H1 (cell line): ENCODE data around the gene MAP6.

Experiments
- BRCA1 ChIP-seq: IDR thresholded peaks from 2 replicates; pipeline ENCODE4 v1.6.1; 2012; ENCODE audit warnings: low read depth, low read length, improper control_type of control experiment
- CHD1 ChIP-seq: IDR thresholded peaks from 2 replicates; pipeline ENCODE4 v1.6.1; 2012; ENCODE audit warnings: low read depth, low read length, improper control_type of control experiment
- KDM1A ChIP-seq: fragments of 200-600, 300-600 bp; sonication (generic); IDR thresholded peaks from 2 replicates; pipeline ENCODE4 v1.7.1; 2016; ENCODE audit warnings: mild to moderate bottlenecking, low read length, borderline replicate concordance
- POLR2A ChIP-seq, 2 experiments: IDR thresholded peaks; 1 replicate in 1 of 2; 2 replicates in 1 of 2; pipeline ENCODE4 v1.6.1; 2011; ENCODE audit warnings: low read depth in 2 of 2, low read length in 2 of 2, mild to moderate bottlenecking in 2 of 2; ENCODE audit errors: control extremely low read depth in 1 of 2
- POLR2AphosphoS5 ChIP-seq: IDR thresholded peaks from 2 replicates; pipeline ENCODE4 v1.6.1; 2011; ENCODE audit warnings: low read depth, low read length
- RBBP5 ChIP-seq: IDR thresholded peaks from 2 replicates; pipeline ENCODE4 v1.7.1; 2012; ENCODE audit warnings: low read depth, mild to moderate bottlenecking, inconsistent platforms, low read length, moderate library complexity, borderline replicate concordance
- RXRA ChIP-seq: IDR thresholded peaks from 2 replicates; pipeline ENCODE4 v1.6.1; 2011; ENCODE audit warnings: low read depth, mild to moderate bottlenecking, low read length, moderate library complexity; ENCODE audit not compliant: insufficient read depth
- ZNF274 ChIP-seq: IDR thresholded peaks from 2 replicates; pipeline ENCODE4 v1.7.0; 2012; ENCODE audit warnings: low read length, borderline replicate concordance; ENCODE audit errors: extremely low read depth
- TF ChIP-seq, protein P1 (sequence below), 3 experiments: IDR thresholded peaks; 1 replicate in 2 of 3; 2 replicates in 1 of 3; pipeline versions ENCODE4 v1.5.1 to v1.6.1; 2011; ENCODE audit warnings: low read length in 3 of 3, mild to moderate bottlenecking in 3 of 3, inconsistent platforms in 2 of 3, low read depth in 1 of 3, moderate library complexity in 1 of 3; ENCODE audit not compliant: insufficient read depth in 1 of 3; ENCODE audit errors: control extremely low read depth in 1 of 3

DNA sequence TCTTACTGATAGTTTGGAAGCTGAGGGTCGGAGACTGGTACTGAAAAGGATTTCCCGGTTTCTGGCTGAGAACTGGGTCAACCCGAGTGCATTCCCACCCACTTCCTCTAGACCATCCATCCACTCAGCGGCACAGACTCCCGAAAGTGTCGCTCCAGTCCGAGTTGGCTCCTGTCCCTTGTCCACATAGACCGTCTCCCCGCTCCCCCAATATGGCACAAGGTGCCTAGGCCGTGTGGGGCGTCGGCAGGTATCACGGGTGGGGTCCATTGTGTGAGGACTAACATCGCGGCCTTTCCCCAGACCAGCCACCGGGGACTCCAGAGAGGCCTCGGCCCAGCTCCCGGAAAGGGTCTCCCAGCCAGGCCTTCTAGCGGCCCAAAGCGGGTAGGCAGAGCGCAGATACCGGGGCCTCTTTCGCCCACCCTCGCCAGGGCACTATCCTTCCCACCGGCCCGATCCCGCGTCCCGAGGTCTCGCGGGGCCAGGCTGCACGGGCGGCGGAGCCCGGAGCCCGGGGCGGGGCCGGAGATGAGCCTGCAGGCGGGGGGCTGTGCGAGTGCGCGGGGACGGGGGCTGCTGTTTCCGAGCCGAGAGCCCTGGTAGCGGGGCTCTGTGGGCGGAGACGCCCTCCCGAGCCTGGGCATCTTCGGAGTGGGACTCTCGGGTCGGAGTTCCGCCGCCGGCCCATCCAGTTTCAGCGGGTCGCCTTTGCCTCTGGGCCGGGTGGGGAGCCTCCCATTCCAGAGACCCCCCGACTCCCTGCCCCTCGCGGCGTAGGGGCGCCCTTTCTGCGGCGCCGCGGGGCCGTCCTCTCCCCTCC is 85.7 kb downstream of the MAP6 start:
- TF ChIP-seq CHD1 = no peak
- peak; percentile 72 for TF ChIP-seq BRCA1
- TF ChIP-seq RBBP5 = peak; percentile 91; the same call in 1 of the 2 replicates
- TF ChIP-seq RXRA = no peak
- TF ChIP-seq POLR2A (IDR thresholded peaks at IDR 0.05; ENCODE audit: control extremely low read depth in 1 of 2, low read depth in 2 of 2, low read length in 2 of 2) = peak; percentile 42 to 70; a peak in 2 of 3 replicates
- TF ChIP-seq, protein P1, sequence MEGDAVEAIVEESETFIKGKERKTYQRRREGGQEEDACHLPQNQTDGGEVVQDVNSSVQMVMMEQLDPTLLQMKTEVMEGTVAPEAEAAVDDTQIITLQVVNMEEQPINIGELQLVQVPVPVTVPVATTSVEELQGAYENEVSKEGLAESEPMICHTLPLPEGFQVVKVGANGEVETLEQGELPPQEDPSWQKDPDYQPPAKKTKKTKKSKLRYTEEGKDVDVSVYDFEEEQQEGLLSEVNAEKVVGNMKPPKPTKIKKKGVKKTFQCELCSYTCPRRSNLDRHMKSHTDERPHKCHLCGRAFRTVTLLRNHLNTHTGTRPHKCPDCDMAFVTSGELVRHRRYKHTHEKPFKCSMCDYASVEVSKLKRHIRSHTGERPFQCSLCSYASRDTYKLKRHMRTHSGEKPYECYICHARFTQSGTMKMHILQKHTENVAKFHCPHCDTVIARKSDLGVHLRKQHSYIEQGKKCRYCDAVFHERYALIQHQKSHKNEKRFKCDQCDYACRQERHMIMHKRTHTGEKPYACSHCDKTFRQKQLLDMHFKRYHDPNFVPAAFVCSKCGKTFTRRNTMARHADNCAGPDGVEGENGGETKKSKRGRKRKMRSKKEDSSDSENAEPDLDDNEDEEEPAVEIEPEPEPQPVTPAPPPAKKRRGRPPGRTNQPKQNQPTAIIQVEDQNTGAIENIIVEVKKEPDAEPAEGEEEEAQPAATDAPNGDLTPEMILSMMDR (IDR thresholded peaks at IDR 0.05; ENCODE audit: control extremely low read depth in 1 of 3, insufficient read depth in 1 of 3, low read depth in 1 of 3, low read length in 3 of 3) = peak in 2 of 3 experiments; percentile 25 to 39; a peak in 3 of 4 replicates
- TF ChIP-seq ZNF274 = no peak
- no peak for TF ChIP-seq KDM1A
- TF ChIP-seq POLR2AphosphoS5 = no peak
